ENCODE measurements around the gene HS6ST3.

The HS6ST3 gene

DNA sequence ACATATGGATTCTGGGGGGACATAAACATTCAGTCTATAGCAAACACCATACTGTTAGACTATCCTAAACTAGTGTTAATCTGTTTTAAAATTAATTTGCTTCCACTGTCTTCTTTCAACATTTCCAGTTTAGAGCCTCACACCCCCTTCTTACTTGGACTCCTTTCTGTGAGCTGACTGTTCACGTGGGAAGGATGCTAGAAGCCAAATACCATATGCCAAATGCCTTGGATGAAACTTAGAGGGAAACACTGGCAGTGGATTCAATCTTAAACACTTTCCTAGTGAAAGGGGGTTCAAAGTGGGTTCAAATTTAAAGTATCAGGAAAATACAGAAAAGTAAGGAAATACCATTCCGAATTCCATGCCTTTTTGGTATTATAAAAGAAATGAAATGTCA is 113.6 kb downstream of the HS6ST3 start:
- DNase-seq = no peak

DNA sequence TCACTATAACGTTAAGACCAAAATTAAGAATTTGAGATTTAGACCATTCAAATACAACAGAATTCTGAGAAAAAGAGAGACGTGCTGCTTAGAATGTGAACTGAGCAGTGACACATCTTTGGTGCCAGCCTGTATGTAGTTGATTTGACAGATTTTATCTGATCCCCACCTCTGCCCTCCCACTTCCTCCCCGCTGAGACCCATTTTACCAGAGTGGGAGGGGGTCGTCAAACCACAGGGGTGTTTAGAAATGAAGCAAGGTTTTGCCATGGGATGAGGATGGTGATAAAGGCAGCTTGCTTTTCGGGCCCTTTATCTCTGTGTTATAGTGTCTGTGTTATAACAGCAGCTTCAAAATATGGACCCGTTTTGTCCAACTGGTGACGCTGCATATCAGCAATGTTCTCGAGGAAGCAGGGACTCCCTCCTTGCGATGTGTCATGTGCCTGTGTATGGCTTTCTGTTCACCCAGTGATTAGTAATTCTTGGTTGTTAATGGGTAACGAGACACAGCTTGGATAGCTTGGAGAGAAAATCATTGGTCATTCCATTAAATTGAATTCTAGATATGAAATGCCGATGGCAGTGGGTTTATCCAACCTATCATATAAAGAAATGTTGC is 125.0 kb downstream of the HS6ST3 start:
- DNase-seq = no peak

DNA sequence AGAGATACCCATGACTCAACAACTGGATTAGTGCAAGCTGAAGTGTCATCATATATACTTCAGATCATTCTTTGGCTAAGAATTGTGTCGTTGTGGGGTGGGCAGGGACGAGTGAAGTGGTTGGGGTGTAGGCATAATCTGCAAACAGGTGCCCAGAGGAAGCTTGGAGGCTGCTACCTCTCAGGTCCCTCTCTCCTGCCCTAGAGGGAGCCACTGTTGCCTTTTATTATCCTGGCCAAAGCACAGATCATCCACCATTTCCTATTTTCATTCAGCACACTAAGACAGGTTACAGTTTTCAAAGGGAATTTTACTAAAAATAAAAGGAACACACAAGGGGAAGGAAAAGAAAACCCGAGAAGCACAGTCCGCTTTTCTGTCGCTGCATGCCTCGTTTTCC is 126.6 kb downstream of the HS6ST3 start:
- no peak for DNase-seq

DNA sequence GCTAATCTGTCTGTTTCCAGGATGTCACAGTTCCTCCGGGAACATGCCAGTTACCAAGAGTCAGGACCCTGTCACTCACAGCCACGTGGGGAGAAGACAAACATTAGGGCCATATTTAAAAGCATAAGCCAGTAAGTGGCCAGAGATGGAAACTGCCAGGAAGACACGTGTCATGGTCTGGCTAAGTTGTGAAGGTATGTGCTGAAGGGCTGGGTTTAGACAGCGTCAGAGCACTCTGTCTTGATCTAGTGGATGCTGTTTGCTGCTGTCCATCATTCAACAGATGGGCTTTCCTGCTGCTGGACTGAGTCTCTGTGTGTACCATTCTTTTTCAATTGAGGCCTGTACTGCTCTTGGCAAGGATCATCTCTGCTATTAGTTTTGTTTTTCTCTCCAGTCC is 128.6 kb downstream of the HS6ST3 start:
- DNase-seq = no peak

DNA sequence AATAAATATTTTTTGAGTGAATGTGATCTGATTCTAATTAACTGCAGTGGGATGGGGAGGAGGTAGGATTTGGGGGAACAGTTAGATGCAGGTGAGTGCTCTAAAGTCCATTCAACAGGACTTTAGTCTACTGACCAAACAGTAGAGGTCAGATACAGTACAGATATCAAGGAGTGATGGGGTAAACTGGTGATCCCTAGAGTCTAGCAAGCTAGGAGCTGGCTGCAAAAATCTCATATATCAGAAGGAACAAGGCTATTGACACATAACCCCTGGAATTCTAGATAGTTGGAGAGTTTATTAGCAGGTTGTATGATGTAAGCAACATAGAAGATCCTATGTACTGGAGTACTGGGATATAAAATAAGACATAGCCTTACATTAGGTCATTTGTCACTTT is 131.6 kb downstream of the HS6ST3 start:
- DNase-seq = no peak

DNA sequence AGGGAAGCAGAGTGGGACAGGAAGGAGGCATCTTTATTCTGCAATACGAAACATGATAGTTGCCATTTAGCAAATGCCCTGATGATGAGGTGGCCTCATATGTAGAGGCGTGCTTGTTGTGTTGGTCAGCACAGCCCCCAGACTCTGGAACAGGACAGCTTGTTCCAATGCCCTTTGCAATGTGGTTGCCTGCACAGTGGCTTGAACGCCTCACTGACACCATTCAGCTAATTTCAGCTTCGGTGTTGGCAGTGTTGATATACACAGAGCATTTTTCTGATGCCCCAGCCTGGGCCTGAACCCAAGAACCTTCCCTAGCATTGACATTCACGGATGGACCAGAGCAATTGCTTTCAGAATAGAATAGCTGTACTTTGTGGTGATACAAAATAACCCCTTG is 133.3 kb downstream of the HS6ST3 start:
- no peak for DNase-seq

DNA sequence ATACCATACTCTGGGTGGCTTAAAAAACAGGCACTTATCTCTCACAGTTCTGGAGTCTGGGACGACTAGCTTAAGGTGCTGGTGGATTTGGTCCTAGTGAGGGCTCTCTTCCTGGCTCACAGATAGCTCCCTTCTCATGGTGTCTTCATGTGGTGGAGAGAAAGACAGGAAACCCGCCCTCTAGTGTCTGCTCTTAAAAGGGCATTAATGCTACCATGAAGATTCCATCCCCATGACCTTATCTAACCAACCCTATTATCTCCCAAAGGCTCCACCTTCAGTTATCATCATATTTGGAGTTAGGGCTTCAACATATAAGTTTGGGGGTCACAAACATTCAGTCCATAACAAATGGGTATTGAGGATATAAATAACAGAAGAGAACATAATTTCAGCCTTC is 139.4 kb downstream of the HS6ST3 start:
- DNase-seq = no peak

DNA sequence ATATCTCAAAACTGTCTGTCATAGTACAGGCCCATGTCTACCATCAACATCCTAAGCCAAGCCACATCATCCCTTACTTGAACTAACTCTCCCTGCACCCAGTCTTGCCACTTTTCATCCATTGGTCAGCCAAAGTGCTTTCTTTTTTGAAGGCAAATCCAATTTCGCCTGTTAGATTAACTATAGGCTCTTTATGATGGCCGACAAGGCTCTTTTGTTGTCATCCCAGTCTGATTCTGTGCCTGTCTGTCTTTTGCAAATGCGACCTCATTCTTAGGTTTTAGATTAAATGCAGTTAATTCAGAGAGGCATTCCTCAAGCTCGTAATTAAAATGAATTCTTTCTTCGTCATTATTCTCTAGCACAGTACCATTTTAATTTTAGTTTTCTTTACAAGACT is 148.3 kb downstream of the HS6ST3 start:
- no peak for DNase-seq

DNA sequence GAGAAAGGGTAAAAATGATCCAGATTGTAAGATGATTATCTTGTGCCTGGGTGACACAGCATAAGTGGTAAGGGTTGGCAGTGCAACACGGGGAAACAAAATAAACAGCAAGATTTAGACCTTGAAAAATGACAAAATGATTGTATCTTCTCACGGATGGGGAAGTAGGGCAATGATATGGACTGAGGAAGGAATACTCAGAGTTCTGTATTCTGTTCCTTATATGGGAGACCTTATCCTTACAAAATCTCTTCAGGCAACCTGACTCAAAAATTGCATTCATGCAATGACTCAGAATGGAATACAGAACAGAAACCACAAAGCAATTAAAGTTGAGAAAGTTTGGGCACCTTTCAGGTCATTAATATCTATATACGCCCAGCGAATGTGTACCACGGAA is 149.0 kb downstream of the HS6ST3 start:
- DNase-seq = no peak

DNA sequence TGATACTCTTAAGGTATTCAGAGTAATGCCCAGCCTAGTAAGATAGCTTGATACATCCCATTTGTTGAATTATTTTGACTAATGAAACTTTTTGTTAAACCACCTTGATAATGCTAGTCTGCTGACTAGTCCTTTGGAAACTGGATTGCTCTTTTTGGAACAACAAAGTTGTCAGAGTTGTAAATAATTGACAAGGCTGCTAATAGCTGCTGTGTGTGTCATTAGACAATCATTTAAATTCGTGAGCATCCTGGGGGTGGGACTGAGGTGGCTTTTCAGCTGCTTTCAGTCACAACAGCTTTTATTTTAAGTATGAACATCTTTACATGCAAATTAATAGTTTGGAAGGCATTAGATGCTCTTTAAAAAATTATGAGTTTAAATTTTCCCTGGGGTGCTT is 153.5 kb downstream of the HS6ST3 start:
- no peak for DNase-seq

DNA sequence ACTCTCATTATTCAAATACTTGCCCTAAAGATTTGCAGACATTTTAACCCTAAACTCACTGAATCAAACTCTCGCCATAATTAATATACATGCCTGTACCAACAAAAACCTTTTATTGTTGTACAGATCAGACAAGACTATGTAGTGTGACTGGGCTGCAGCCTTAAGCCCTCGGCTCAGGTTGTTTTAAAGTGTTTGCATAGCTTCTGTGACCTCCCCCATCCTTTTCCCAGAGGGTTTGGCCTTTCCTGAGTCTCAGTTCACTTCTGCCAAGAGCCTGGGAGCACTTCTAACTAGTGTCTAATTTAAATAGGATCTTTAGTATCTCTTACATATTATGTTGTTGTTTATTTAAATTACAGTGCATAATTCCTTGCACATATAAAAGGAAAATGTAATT is 158.2 kb downstream of the HS6ST3 start:
- DNase-seq = no peak

DNA sequence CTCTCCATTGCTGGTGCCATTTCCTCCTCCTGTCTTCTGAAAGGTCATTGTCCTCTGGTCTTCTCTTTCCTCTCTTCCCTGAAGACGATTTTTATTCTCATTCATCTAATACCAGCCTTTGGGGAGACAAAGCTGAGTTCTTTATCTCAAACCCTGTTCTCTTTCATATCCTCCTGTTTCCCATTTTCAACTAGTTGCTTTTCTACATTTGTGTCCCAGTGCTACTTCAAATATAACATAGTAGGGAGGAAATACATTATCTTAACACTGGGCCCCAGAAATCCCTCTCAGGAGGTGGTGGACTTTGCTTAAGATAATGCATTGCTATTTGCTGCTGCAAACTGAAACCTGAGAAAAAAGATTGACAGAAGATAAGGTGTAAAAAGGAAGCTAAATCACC is 159.1 kb downstream of the HS6ST3 start:
- DNase-seq = no peak

DNA sequence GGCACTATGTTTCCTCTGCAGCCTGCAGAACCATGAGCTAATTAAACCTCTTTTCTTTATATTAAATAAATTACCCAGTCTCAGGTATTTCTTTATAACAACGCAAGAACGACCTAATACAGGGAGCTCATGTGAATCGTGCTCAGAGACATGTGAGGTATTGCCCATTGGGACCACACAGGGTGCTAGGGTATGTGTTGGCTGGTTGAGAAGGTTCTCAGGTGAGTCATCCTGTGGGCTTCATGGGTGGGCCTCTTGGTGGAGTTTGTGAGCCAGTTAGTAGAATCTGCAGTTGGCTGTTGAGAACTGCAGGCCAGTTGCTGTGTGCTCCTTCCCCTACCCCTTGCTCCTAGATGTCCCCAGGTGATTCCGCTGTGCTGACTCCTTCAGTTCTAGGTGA is 163.0 kb downstream of the HS6ST3 start:
- DNase-seq = no peak

DNA sequence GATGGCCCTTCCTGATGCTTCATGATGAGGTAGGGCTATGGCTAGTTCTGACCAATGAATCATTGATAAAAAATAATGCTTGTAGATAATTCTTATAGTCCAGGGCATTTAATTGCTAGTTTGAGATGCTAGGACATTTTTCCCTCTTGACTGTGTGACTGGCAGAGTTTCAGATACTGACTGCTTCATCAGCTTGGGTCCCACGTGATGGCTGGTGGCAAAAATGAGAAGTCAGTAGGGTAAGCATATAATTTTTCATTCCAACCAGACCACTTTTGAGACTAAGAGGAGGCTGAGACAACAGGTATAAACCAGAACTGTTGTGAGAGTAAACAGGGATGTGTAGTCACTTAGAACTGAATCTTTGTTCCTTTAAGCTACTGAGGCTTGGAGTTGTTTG is 183.3 kb downstream of the HS6ST3 start:
- DNase-seq = no peak

DNA sequence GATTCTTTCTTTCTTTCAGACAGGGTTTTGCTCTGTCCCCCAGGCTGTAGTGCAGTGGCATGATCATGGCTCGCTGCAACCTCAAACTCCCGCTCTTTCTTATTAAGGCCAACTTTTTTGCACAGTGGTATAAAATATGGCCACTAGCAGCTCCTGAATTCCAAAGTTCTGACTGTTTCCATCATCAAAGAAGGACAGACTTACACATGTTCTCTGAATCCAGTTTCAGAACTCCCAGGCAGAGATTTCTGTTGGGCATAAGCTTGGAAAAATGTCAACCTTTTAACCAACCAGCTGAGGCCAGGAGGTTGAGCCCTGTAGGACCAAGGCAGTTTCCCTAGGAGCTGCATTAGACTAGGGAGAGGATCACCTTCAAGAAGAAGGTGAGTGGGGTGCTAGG is 184.1 kb downstream of the HS6ST3 start:
- no peak for DNase-seq

DNA sequence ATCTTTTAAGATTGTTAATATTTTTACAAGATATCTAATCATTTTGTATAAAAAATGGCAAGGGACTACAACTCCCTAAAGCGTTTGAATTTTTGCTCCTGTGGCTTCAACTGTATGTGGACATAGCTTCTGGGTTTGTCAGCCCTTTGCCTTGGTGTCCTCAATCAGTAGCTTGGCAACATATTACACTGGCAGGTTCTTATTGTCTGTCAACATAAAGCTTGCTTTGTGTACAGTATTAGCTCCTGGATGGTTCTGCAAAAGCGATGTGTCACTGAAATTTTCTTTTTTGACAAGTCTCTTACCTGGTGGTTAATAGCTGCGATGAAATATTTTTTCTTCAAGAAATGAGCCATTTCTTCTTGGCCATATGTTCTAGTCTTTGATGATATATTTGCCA is 190.0 kb downstream of the HS6ST3 start:
- no peak for DNase-seq

DNA sequence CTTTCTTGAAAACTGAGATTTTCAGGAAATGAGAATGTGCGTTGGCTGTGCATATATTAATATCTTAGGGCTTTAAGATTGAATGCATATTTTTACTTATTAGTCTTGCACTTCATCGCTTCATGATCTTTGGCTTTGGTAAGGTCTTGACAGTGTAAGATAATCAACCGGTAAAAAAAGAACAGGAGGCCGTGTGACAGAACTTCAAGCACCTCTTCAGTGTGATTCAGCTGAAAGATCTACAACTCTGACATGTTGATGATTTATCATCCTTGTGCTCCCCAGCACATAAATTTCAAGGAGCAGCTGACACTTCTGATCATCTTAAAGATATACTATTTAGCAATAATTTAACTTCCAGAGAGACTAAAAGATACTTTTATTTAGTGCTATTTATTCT is 195.1 kb downstream of the HS6ST3 start:
- no peak for DNase-seq

DNA sequence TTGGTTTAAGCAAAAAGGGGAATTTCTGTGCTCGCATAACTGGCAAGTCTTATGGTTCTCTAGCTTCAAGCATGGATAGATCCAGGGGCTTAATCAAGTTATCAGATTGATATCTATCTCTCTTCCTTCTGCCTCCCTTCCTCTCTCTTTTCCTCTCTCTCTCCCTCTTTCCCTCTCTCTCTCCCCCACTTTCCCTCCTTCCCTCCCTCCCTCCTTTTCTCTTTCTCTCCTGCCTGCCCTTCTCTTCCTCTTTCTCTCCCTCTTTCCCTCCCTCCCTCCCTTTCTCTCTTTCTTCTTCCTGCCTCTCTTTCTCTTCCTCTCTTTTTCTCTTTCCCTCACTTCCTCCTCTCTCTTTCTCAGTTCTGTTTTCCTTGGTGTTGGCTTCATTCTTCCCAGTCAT is 195.8 kb downstream of the HS6ST3 start:
- no peak for DNase-seq

DNA sequence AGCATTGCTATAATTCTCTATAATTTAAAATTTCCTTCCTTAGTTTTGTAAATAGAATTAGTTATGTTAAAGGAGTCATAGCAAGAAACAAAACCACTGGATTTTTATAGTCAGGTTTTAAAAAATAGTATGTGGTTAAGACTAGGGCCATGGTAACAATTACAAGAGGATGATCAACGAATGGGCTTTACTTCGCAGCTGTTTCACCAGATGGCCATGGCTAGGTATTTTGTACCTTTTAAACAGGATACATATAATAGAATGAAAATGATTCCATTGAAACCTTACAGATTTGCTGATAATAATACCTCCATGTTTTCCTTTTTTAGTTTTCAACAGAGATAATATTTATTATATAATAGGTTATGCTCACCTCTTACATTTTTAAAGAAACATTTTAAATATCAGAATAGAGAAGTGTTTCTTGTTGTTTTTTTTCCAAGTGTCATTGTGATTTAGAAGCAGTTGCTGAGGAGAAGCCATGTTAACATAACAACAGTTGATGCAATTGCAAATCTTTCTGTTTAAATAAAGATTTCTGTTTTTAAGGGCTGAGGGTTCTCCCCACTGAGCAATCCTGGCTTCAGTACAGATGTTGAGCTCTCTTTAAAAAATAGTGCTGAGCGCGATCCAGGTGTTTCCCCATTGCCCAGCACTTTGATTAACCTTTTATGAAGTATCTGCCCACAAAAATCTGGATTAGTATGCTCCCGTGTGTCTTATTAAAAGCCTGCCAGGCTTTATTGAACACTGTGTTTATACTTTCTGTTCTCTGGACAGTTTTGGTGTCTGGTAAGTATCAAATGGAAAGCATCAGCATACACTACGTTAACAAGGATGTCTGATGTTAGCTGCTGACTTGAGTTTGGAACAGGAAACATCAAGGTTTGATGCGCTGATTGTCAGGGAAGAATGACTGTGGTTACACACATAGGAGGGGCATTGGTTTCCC is 205.3 kb downstream of the HS6ST3 start:
- DNase-seq = no peak

DNA sequence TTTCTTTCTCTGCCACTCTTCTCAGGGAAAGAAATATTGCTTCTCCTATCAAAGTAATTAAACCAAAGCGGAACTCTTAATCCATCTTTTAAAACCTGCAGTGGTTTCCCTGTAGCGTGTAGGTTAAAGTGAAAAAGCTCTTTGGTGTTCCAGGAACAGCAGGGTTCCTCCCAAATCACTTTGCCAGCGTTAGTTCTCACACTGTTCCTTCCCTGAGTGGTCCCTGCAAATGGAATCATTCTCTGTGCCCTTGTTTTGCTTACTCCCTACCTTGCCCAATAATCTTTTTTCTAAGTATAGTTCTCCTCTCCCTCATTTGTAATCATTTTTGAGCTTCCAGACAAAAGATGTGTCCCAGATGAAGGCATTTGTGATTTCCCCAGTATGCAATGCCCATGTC is 207.5 kb downstream of the HS6ST3 start:
- DNase-seq = no peak

DNA sequence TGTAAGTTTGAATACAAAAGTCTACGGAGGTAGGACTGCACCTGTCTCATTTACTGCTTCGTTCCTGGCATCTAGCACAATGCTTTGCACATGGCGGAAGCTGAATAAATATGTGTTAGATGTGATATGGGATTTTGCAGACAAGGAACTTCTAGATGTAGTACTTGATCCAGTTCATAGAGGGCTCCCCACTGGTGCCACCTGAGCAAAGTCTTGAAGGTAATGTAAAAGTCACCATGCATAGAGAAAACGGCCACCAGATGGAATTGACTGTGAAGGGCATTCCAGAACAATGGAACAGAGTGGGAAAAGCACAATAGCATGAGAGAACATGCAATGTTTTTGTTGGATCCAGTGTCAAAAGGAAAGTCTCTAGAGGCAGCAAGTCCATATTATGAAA is 209.3 kb downstream of the HS6ST3 start:
- no peak for DNase-seq

DNA sequence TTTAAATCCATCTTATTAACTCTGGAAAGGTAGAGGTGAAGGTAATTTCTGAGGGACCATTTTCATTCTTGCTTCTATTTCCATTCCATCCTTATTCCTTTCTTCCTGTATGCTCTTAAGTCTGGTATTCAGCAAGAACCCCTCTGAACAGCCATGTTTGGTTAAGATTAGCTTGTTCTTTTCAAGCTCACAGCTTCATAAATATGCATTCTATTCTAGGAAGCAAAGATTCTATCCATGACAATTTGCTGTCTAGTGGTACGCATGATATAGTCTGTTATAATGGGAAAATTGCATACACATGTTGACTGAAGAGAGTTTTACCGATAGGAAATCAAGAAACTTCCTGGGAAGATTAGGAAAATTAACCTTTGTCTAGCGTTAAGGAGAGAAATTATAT is 218.7 kb downstream of the HS6ST3 start:
- no peak for DNase-seq

DNA sequence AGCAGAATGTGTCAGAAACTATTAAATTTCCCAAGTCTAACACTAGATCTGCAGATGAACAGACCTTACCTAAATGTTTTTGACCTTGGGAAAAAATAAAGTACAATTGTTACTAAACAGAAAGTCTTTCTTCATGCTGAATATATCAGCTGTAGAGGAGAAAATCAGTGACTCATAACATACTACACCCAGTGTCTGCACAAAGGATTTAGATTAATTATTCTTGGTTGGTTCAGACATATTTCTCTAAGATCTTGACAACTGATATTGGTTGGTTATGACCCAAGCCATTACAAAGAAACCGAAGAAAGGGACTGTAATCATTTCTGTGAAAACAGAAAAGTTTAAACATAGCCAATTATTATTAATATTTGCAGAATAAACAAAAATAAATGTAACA is 225.1 kb downstream of the HS6ST3 start:
- DNase-seq = no peak

DNA sequence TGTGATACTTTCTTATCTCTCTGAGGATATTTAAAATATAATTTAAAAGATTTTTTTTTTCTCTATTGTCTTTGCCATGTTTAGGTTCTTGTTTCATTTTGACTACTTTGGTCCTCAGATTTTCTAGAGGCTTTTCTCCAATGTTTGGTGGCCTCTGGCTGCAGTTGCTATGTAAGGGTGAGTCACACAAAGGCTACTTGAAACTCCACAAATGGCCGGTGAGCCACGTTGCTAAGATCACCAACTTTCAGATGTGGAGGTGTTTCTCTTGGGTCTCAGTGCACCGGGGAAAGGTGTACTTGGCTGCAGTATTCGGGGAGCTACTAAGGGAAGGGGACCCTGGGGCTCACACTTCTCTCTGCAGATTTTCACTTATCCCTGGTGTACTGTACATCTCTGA is 248.1 kb downstream of the HS6ST3 start:
- no peak for DNase-seq

DNA sequence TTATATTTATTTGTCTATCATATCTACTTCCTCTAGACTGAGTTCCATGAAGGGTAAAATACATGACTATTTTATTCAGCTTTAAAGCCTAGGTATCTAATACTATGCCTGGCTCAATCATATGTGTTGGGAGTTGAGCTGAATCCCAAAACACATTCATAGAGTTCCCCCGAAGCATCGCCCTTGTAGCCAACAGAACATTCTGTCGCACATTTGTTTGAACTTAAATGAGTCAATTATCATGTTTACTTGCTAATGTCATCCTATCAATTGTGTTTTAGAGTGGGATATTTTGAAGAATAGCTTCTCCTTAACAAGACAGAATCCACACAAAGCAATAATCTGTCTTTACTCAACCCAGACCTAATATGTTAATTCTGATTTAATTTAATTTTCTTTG is 252.4 kb downstream of the HS6ST3 start:
- no peak for DNase-seq

Data from stimulated activated CD4-positive, alpha-beta T cell treated with anti-CD3 and anti-CD28 coated beads, Interleukin-2, amount 100 ng/mL, for 48 hours (primary cell).